ENCODE measurements around the gene EIF4EBP3.

EIF4EBP3 gene

DNA sequence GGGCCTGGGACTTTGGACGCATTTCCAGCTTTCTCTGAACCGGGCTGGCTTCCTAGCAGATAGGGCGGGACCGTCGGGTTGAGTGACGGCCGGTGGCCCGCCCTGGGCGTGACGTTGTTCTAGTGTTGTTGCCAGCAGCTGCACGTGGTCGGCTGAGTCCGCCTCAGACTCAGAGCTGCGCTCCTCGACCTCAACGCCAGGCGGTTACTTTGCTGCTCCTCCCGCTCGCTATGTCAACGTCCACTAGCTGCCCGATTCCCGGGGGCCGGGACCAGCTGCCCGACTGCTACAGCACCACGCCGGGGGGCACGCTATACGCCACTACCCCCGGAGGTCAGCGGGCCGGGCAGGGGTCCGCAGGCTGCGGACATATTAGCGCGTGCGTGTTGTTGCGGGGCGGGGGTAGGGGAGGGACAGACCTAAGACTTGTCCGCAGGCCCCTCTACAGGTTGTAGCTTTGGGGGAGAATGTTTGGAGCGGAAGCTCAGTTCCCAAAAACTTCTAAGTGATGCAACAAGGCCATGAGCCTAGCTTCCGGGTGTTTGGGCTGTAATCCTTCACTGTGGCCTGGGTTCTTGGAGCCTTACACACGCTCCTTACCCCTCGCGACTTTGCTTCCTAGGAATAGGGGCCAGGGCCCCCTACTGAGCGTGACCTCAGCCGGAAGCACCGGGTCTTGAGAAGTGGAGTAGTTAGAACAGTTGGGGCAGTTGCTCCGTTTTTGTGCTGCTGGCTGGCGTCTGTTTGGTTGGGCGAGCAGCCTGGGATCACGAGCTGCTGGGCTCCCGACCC, at the start of gene EIF4EBP3:
TSS of gene EIF4EBP3 (plus strand) at position 155 of the 792 bp plus-strand sequence. CDS start at position 231, 76 bp downstream.
- DNase-seq (ENCODE audit: insufficient read length, low spot score) (no peak), FAIRE-seq (no peak)

DNA sequence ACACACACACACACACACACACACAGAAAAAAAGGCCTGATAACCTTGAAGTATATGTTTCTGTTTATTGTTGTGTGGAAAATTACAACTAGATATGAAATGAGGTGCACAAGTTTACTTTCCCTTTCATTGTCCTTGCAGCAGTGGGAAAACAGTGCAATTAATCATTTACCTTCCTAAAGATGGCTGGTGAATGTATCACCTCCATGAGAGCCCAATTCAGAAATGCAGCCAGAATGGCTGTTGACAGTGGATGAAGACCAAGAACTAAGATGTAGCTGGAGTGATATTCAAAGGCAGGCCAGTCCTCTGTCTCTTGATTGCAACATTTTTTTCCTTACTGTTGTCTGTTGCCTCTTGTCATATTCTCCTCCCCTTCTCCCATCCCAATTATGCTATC, 49.6 kb upstream of the EIF4EBP3 start:
- no peak for FAIRE-seq
- no peak for DNase-seq (ENCODE audit: insufficient read length, low spot score)

DNA sequence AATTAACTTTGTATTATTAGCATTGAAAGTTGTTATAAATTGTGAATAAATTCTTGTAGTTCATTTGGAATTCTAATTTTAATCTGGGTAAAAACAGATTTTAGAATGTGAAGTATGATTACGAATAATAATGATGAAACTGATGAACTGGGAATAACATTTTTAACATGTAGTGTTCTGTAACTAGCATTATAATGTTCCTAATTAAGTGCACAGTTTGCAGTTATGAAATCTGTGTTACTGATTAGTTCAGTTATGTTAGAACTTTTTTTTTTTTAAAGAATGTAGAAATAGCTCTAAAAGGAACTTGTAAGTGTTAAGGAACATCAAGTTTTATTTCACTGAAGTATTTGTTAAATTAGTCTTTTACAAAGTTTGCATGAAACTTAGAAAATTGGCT, 48.9 kb upstream of the EIF4EBP3 start:
- DNase-seq (ENCODE audit: insufficient read length, low spot score), result no peak
- no peak for FAIRE-seq

GRCh38 chr5:140502834-140503233, 44.6 kb upstream of the EIF4EBP3 start:
- FAIRE-seq (no peak), DNase-seq (ENCODE audit: insufficient read length, low spot score) (no peak)

GRCh38 chr5:140509898-140510297, 37.6 kb upstream of the EIF4EBP3 start:
- FAIRE-seq (no peak), DNase-seq (ENCODE audit: insufficient read length, low spot score) (no peak)

- FAIRE-seq, result no peak
- DNase-seq (ENCODE audit: insufficient read length, low spot score), result no peak
Measured at GRCh38 chr5:140513124-140513523, 34.3 kb upstream of the EIF4EBP3 start.

GRCh38 chr5:140524003-140524402, 23.5 kb upstream of the EIF4EBP3 start:
- no peak for FAIRE-seq

GRCh38 chr5:140540227-140540626, 7.2 kb upstream of the EIF4EBP3 start:
- no peak for DNase-seq (ENCODE audit: insufficient read length, low spot score)
- FAIRE-seq, result no peak

More at GRCh38 chr5:140524003-140524402, 23.5 kb upstream of the EIF4EBP3 start:
- DNase-seq (ENCODE audit: insufficient read length, low spot score), result no peak

GRCh38 chr5:140542972-140543371, 4.5 kb upstream of the EIF4EBP3 start:
- no peak for DNase-seq (ENCODE audit: insufficient read length, low spot score)
- FAIRE-seq, result no peak

GRCh38 chr5:140544986-140545385, 2.5 kb upstream of the EIF4EBP3 start:
- FAIRE-seq (no peak), DNase-seq (ENCODE audit: insufficient read length, low spot score) (no peak)

DNA sequence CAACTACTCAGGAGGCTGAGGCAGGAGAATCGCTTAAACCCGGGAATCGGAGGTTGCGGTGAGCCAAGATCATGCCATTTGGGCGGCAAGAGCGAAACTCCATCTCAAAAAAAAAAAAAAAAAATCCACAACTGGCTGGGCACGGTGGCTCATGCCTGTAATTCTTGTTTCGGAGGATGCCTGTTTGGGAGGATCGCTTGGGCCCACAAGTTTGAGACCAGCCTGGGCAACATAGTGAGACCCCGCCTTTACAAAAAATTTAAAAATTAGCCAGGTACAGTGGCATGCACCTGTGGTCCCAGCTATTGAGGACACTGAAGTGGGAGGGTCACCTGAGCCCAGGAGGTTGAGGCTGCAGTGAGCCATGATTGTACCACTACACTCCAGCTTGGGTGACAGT, 1.9 kb upstream of the EIF4EBP3 start:
- DNase-seq (ENCODE audit: insufficient read length, low spot score), result no peak
- FAIRE-seq, result no peak

GRCh38 chr5:140546851-140547507, 483 bp upstream of the EIF4EBP3 start:
- DNase-seq (ENCODE audit: insufficient read length, low spot score) (no peak), FAIRE-seq (no peak)

GRCh38 chr5:140548300-140548688, 832 bp downstream of the EIF4EBP3 start:
- no peak for FAIRE-seq
- DNase-seq (ENCODE audit: insufficient read length, low spot score), result no peak

DNA sequence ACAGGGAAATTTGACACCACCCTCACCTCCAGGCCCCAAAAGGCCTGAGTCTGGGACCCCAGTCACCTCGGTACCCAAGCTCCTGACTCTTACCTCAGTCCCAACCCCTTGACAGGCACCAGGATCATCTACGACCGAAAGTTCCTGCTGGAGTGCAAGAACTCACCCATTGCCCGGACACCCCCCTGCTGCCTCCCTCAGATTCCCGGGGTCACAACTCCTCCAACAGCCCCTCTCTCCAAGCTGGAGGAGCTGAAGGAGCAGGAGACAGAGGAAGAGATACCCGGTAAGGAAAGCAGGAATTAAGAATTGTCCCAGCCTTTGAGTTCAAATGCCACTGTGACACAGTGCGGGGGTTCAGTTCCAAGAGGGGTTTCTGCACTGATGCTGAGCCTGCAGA, 1.3 kb downstream of the EIF4EBP3 start:
- no peak for FAIRE-seq

DNA sequence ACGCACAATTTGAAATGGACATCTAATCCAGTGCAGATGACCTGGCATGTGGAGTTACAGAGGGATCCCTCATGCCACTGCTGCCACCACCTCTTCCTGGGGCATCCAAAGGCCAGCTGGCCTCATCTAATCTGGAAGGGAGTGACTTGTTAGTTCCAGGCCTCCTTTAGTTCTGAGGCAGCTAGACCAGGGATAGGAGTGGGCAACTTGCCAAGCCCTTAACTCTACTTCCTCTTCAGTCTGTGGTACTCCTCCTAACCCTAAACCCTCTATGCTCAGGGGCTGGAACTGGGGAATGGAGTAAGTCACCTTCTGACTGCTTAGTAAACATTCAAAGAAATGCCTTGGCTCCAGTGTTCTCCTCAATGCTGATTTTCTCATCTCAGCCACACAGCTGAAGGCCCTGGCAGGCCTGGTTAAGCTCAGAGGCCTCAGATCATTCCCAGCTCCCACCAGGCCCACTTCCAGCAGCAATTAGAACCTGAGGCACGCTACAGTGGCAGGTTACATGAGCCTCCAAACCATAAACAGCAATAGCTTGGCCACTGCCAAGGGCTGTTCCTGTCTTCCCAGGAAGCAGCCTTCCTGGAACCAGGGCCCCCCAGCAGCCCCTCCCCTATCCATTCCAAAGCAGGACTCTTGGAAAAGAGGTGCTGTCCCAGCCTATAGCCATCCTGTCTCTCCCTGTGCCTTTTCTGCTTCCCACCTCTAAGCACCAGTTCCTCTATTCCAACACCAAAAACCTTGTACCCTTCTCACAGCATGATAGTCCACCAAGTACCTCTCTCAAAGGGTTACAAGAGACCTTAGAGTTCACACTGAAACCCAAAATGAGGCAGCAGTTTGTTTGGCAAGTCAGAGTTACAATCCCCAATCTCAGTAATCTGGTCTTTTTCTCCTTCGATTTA, 2.0 kb downstream of the EIF4EBP3 start:
- DNase-seq (ENCODE audit: insufficient read length, low spot score), result no peak

More for the DNA sequence above, 1.3 kb downstream of the EIF4EBP3 start:
- no peak for DNase-seq (ENCODE audit: insufficient read length, low spot score)

GRCh38 chr5:140550147-140551079, 3.0 kb downstream of the EIF4EBP3 start:
- no peak for DNase-seq (ENCODE audit: insufficient read length, low spot score)
- no peak for FAIRE-seq

More for the DNA sequence above, 2.0 kb downstream of the EIF4EBP3 start:
- FAIRE-seq, result no peak

- FAIRE-seq, result no peak
- DNase-seq (ENCODE audit: insufficient read length, low spot score), result no peak
Measured at GRCh38 chr5:140551872-140552271, 4.4 kb downstream of the EIF4EBP3 start.

DNA sequence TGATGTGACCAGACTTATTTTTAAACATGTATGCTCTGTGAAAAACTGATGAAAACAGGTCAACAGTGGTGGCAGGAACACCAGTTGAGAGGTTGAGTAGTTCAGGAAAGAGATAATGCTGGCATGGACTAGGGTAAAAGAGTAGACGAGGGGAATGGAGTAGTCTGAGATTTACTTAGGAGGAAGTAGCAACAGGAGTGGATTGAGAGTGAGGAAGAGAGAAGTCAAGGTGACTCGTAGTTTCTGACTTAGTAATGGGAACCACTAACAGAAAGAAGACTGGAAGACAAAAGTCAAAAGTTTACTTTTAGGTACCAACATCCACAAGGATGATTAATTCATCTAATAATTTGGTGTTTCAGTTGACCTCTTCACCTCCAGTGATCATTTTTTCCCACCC, 6.2 kb downstream of the EIF4EBP3 start:
- no peak for FAIRE-seq
- DNase-seq (ENCODE audit: insufficient read length, low spot score), result no peak

DNA sequence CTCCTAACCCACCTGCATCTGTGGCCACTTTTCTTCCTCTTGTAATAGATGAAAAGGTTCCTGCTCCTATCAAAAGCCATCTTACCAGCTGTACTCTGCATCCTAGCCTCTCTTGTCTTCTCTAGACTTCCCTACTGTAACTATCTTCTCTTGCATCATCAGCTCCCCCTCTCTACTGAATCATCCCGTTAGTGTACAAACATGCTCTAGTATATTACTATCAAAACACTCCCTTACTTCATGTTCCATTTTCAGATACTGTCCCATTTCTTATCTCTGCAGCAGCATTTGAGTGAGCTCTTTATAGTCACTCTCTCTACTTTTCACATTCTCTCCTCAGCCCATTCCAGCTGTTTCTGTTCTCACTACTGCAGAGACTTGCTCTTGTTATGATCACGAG, 7.0 kb downstream of the EIF4EBP3 start:
- FAIRE-seq (no peak), DNase-seq (ENCODE audit: insufficient read length, low spot score) (no peak)

GRCh38 chr5:140555747-140556312, 8.4 kb downstream of the EIF4EBP3 start:
- FAIRE-seq (no peak), DNase-seq (ENCODE audit: insufficient read length, low spot score) (no peak)
